Activated CD4-positive, CD25-positive, alpha-beta regulatory T cell treated with anti-CD3 and anti-CD28 coated beads, Interleukin-2, amount 50 U/mL, for 16 hours (primary cell): ENCODE data around the gene UTS2R.
"Not testable (repeated sequence)": the region's sequence is repeated elsewhere in the genome, so short reads cannot be mapped to it uniquely, and the experiment has no call there.

Experiments
- DNase-seq: peaks from one replicate; pipeline ENCODE4 v3.0.0-alpha.2; 2020; ENCODE audit warnings: low read depth, low spot score

UTS2R gene

GRCh38 chr17:82408288-82408937 is 36.8 kb downstream of the UTS2R start:
- DNase-seq: no peak

- DNase-seq: no peak
These were observed 37.4 kb downstream of the UTS2R start for GRCh38 chr17:82408938-82409318.

- DNase-seq: no peak
These were observed 38.6 kb downstream of the UTS2R start for GRCh38 chr17:82410014-82410716.

- DNase-seq: no peak
These were observed 40.0 kb downstream of the UTS2R start for GRCh38 chr17:82411396-82412053.

- not testable (repeated sequence) for DNase-seq
These were observed 40.5 kb downstream of the UTS2R start for GRCh38 chr17:82412081-82412480.

GRCh38 chr17:82412535-82413520 is 41.3 kb downstream of the UTS2R start:
- DNase-seq: no peak

GRCh38 chr17:82414548-82415281 is 43.1 kb downstream of the UTS2R start:
- peak; percentile 44 for DNase-seq

- no peak for DNase-seq
These were observed 43.8 kb downstream of the UTS2R start for GRCh38 chr17:82415336-82415735.

- no peak for DNase-seq
These were observed 44.2 kb downstream of the UTS2R start for GRCh38 chr17:82415786-82416185.

GRCh38 chr17:82416264-82416663 is 44.7 kb downstream of the UTS2R start:
- no peak for DNase-seq

GRCh38 chr17:82416771-82417170 is 45.2 kb downstream of the UTS2R start:
- DNase-seq: no peak

GRCh38 chr17:82418001-82418986 is 46.7 kb downstream of the UTS2R start, which contains the start of the genes HEXD and OGFOD3:
Gene HEXD (plus strand): TSS chr17:82418347. CDS start chr17:82419800, 1,453 bp downstream.
Gene OGFOD3 (minus strand): TSS chr17:82418586. CDS start chr17:82418485, 101 bp downstream.
- DNase-seq: peak; percentile 66

GRCh38 chr17:82419540-82419939 is 48.0 kb downstream of the UTS2R start:
- DNase-seq: no peak

GRCh38 chr17:82424001-82424862 is 52.7 kb downstream of the UTS2R start:
- no peak for DNase-seq

GRCh38 chr17:82424863-82425159 is 53.2 kb downstream of the UTS2R start:
- no peak for DNase-seq
